GM21786 (cell line): Measurements from ENCODE around the gene RNPEPL1.

ENCODE experiments used
- ATAC-seq: cut with Tn5 transposase; IDR thresholded peaks from one replicate; pipeline ENCODE4 v1.9.1; 2021; ENCODE audit not compliant: unreplicated experiment

RNPEPL1 gene

DNA sequence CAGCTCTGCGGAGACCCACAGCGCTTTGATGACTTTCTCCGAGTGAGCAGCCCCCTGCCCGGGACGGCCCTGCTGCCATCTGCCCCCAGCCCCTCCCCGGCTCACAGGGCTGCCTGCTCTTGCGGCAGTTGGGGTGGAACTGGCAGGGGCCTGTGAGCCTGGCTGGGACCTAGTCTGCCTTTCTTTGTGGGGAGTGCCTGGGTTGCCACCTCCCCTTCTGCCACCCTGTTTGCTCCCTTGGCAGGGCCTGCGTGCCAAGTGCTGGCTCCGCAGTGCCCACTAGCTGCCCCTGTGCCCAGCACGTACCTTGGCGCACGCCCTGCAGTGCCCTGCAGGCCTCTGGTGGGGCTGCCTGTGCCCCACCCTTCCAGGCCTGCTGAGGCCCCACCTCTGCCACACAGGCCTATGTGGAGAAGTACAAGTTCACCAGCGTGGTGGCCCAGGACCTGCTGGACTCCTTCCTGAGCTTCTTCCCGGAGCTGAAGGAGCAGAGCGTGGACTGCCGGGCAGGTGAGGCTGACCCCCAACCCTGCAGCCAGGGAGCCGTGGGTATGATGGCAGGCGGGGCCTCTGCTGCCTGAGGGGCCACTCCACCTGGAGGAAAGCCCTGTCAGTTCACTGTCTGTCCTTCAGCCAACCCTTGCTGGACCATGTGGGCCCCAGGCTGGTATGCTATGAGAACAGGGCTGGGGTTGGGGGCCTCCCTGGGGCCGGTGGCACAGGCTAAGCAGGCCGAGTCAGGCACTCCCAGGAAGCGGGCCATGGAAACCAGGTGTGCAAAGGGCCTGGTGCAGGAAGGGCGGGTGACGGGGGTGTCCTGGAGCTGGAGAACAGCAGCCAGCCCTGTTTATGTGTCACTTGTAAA is 7.0 kb downstream of the RNPEPL1 start:
- no peak for ATAC-seq

DNA sequence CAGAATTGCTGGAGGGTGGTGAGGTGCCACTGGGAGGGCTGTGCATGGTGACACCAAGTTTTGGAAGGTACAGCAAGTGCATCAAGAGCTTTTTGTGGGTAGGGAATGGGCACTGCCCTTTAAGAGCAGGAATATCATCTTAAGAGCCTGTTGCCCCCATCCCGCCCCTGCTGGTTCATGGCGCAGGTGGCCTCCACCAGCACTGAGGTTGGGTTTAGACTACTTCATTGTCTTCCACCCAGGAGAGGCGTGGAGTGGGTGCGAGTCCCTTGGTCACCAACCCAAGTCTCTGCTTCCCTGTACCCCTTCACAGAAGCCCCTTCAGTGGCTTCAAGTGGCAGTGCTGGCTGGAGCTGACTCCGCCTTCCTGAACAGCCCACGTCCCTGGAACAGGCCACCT is 7.8 kb downstream of the RNPEPL1 start:
- ATAC-seq = no peak

DNA sequence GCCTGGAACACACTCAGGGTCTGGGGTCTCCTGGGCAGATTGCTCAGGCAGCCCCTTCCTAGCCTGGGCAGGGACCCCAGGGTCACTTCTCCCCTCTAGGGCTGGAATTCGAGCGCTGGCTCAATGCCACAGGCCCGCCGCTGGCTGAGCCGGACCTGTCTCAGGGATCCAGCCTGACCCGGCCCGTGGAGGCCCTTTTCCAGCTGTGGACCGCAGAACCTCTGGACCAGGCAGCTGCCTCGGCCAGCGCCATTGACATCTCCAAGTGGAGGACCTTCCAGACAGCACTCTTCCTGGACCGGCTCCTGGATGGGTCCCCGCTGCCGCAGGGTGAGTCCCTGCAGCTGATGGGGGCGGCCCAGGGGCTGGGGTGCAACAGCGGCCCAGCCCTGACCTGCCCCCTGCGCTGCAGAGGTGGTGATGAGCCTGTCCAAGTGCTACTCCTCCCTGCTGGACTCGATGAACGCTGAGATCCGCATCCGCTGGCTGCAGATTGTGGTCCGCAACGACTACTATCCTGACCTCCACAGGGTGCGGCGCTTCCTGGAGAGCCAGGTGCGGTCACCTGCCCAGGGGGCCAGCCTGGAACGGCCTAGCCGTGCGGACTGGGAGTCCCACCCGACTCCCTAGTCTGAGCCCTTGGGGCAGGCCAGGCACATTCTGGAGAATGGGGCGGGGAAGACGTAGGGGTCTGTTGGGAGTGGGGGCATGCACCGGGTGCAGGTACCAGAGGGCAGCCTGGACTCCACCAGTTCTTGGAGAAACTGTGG is 8.3 kb downstream of the RNPEPL1 start:
- no peak for ATAC-seq

DNA sequence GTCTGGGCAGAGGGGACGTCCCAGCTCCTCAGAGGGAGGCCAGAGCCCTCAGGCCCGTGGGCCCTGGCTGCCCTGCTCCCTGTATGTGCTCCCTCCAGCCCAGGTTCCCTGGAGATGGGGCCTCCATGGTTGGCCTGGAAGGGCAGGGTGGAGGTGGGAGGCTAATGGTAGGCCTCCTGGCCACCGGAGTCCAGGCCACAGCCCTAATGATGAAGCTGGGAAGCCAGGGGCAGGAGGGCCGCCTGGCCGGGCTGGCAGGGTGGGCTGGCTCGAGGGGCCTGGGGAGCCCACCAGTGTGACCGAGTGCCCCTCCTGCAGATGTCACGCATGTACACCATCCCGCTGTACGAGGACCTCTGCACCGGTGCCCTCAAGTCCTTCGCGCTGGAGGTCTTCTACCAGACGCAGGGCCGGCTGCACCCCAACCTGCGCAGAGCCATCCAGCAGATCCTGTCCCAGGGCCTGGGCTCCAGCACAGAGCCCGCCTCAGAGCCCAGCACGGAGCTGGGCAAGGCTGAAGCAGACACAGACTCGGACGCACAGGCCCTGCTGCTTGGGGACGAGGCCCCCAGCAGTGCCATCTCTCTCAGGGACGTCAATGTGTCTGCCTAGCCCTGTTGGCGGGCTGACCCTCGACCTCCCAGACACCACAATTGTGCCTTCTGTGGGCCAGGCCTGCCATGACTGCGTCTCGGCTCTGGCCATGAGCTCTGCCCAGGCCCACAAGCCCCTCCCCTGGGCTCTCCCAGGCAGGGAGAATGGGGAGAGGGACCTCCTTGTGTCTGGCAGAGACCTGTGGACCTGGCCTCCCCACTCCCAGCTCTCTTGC is 9.2 kb downstream of the RNPEPL1 start:
- no peak for ATAC-seq

DNA sequence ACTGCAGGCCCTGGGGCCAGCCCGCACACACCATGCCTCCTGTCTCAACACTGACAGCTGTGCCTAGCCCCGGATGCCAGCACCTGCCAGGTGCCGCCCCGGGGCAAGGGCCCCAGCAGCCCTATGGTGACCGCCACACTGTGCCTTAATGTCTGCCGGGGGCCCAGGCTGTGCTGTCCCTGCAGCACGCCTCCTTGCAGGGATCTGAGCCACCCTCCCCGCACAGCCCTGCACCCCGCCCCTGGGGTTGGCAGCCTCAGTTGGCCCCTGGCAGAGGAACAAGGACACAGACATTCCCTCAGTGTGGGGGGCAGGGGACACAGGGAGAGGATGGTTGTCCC is 9.8 kb downstream of the RNPEPL1 start:
- ATAC-seq = no peak

DNA sequence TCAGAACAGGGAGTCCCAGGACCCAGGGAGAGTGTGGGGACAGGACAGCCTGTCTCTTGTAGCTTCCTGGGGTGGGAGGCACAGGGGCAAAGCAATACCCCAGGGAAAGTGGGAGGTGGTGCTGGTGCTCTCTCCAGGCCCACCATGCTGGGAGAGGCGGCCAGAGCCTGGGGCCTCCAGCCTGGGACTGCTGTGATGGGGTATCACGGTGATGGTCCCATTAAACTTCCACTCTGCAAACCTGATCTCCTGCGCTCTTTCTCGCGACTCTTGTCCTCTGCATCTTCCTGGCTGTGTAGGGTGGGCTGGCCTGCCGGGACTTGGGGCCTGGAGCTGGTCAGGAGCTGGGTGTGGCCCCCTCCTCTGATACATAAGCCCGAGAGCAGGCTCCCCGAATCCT is 10.2 kb downstream of the RNPEPL1 start:
- no peak for ATAC-seq

DNA sequence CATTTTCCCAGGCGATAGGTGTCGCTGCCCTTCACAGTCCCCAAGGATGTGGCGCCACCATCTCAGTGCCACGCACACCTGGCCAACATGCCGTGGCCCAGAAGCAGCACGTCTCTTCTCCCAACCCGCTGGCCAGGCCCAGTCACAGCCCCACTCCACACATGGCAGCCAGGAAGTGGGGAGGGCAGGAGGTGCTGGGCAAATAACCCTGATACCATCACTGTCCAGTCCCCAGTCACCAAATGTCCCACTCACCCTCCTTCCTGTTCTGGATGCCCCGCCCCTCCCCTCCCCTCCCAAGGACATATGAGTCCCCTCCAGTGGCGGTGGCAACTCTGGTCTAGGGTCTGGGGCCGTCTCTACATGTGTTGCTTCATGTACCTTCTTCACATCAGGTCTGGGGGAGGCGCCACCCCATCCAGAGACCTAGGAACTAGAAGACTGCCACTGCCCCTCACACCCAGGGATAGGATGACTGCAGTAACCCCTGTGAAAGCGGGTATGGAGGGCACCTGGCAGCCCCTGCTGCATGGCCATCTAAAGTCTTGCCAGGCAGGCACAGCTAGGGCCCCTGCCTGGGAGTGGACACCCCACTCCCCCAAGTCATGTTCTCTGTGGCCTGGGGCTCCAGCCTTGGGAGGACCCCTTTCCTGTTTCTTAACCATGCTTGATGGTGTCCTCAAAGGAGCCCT is 10.9 kb downstream of the RNPEPL1 start:
- no peak for ATAC-seq

DNA sequence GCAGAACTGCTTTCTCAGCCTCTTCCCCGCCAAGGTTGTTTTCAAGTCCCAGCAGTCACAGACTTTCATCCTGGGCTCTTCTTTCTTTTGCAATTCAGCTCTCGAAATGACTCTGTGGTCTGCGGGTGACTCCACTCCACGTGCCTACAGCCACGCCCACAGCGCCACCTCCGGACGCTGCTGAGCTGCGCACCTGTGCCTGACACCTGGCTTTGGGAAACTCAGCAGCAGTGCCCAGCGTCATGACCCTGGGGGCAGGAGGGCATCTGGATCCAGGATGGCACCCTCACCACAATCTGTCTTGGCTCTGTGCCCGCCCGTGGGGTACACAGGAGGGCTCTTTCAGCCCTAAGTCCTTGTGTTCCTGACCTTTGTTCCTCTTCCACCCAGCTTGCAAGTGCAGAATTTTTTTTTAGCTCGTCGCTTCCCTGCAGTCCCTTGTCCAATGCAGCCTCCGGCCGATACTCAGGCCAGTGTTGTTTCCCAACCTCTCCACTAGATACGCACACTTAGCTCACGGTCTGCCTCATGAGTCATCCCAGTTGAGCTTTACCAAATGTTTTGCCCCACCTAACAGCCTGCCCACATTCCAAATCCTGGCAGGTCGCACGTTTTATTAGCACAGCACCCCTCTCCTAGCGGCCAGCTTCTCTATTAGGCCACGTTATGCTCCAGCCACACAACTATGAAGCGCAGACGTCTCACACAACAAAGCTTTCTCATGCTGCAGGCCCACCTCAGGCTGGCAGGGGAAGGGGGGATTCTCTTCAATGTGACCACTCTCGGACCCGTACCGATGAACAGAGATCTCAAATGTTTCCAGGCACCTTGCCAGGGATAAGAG is 11.7 kb downstream of the RNPEPL1 start:
- ATAC-seq = no peak

DNA sequence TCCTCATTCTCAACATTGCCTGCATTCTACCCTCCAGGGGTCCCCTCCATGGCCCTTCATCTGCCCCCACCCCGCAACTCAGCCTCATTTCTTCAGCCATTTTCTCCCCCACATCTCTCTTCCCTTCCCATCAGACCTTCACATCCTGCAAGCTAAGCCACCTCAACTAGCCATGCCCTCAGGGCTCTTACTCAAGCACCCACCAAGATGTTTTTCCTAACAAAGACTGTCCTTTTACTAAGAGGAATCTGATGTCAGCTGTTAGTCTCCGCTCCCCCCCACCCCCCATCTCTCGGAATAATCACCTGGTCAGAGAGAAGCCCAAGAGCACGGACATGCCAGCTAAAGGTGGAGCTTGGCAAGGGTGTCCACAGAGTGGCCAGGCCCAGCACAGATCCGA is 13.5 kb downstream of the RNPEPL1 start:
- no peak for ATAC-seq

DNA sequence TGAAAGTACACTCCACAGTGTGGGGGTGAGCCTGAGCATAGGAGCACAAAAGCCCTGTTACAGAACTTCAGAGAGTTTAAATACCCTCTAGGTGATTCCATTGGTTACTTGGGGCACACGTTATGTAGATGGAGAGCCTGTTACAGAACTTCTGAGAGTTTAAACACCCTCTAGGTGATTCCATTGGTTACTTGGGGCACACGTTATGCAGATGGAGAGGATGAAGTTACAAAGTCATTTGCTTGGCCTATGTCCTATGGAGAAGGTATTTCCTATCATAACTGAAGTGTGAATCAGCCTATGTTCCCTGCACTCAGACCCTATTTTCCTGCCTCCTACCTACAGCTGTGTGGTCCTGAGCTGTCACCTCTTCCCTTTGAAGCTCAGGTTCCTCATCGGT is 14.5 kb downstream of the RNPEPL1 start:
- no peak for ATAC-seq

DNA sequence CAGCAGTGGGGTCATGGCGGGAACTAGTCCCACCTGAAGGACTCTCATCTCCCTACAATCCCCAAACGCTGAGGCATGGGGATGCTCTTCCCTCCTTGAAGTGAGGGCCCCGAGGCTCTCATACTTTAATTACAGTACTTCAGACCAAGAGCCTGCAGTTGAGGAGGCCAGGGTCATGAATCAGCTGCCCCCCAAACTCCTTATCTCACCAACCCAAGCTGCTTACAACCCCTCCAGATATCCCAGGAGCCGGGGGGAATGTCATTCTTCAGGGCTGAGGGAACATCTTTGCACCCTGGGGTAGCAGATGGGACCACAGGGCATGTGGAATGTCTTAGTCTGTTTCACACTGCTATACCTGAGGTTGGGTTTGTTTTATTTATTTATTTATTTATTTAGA is 15.5 kb downstream of the RNPEPL1 start:
- ATAC-seq = no peak

DNA sequence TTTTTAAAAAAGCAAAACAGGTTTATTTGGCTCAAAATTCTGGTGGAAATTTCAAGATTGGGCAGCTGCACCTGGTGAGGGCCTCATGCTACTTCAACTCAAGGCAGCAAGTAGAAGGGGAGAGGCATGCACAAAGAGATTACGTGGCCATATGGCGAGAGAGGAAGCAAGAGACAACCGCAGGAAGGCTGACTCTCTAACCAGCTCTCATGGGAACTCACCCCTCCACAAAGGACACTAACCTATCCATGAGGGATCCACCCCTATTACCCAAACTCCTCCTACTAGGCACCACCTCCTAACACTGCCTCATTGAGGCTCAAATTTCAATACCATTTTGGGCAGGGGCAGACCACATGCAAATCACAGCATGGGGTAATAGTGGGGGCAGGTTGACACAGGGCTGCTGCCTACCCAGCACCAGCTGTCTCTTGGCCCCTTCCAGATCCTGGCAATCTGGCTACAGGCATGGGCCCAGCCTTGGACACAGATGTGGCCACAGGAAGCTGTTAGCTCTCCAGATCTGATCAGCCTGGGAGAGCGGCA is 16.3 kb downstream of the RNPEPL1 start:
- peak; percentile 57 for ATAC-seq

DNA sequence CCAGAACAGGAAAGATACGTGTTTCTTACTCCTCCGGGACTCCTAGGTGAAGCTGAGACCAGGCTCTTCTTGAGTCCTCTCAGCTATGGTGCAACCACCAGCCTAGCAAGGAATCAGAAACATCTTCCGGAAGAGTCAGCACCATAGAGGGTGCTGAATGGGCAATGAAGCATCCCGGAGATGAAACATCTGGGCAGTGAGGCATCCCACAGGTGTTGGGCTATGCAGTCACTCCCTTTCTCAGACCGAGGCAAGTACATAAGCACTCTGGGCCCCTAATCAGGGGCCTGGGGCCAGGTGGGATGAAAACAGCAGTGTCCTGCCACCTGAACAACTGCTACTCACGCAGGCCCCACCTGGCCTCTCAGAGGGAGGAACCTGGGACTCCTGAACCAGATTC is 16.8 kb downstream of the RNPEPL1 start:
- peak; percentile 30 for ATAC-seq

DNA sequence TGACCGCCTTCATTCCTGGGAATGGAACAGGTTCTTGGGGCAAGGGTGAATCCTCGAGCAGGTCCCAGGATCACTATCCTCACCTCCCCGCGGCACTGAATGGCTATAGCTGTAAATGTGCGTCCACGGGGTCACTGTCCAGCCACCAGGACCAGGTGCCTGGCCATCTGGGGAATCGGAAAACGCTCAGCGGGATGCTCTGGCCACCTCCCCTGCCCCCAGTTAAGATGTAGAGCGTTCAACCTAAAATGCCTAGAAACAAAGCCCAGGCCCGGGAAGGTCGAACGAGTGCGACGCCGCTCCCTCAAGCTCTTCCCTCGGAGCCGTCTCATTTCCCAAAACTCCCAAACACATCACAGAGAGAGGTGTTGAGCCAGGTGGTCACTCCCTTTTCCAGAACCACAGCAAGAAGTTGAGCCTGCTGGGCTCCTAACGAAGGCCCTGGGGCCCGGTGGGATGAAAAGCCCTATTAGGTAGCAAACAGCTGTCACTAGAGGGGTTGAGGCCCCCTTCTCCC is 17.5 kb downstream of the RNPEPL1 start:
- no peak for ATAC-seq

DNA sequence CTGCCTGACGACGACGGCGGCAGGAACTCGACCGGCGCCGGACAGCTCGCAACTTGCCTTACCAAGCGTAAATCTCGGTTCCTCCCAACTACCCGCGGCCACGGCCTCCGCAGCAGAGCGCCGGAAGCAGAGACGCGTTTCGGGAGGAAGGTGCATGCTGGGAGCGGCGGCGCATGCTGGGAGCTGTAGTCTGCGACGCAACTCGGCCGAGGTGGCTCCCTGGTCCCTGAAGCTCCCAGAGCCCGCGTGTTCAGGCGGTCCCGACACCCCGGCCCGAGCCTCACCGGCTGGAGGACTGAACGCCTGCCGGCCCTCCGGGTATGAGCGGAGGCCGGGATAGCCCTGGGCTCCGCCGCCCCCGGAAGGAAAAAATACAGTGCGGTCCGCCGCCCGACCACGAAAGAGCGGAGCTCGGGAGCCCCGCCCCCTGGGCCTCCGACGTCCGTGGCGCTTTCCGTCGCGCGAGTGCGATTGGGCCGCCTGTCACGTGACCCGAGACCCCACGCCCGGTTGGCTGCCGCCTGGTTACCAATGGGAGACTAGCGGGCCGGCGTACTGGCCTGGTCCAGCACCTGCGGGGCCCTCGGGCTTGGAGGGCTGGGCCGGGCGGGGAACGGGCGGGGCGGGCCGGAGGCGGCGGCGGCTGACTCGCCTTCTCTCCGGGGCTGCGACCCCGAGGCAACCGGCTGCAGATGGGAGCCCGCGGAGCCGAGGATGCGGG is 18.1 kb downstream of the RNPEPL1 start, which contains the start of gene CAPN10:
CAPN10 (plus strand) TSS at position 537 of the 721 bp plus-strand sequence; CDS start at position 715, 178 bp downstream.
- ATAC-seq = peak; percentile 54

DNA sequence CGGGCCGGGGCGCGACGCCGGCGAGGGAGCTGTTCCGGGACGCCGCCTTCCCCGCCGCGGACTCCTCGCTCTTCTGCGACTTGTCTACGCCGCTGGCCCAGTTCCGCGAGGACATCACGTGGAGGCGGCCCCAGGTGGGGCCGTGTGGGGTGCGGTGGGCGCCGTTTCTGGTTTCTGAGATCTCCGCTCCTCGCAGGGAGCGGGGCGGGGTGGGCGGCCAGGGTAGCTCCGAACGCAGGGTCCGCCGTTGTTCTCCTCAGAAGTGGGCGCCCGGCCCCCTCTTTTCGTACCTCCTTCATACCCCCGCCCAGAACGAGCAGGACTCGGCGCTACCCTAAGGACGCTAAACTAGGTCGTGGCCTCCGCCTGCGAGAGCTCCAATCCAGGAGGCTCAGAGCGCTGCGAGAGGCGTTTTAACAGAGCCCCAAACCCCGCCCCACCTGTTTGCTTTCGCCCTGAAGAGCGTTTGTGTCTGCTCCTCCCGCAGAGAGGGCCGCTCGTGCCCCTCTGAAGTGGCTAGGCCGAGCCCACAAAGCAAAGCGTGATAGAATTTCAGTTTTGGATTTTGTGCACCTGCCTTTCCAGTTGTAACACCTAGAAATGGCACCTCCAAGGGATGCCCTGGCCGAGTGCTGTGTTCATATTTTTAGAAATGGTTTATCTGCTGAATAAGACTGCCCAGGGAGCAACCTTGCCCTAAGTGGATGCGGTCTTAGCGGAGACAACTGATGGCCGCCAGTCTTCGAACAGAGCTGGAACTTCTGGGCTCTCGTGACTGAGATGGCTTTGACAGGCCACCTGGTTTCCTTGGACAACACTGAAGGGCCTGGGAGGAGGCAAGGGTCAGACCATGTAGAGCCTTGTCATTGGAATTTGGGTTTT is 18.9 kb downstream of the RNPEPL1 start:
- no peak for ATAC-seq

DNA sequence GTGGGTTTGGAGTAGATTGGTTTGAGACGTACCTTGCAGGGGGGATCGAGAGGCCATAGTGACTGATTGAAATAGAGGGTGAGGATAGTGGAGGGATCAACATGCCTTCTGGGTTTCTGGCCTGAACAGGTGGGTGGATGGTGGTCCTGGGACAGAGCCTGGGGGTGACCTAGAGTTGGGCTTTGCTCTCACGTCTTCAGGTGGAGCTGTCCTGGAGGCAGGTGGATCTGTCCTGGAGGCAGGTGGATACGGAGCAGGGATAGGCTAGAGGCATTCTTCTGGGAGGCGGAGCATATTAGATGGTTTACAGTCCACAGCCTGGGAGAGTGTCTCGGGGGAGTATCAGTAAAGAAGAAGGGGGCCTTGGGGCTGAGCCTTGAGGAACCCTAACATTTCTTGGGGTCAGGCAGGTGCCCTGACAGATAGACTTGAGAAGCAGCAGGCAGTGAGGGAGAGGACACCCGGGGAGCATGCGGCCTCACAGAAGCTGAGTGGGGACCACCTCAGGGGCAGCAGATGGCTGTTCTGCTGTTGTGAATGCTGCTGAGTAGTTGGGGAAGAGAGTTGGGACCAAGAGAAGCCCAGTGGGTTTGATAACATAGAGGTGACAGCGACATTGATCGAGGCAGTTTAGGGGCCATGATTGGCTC is 19.8 kb downstream of the RNPEPL1 start:
- ATAC-seq = no peak
